HL-60/S4 treated with retinoic acid at 250 ng/mL for 4 days and 3 days (cell line): Measurements from ENCODE around the gene SAMD4B.
"Not testable (repeated sequence)": the region's sequence is repeated elsewhere in the genome, so short reads cannot be mapped to it uniquely, and the experiment has no call there.

Experiments
- in situ Hi-C: fragments of 300-500 bp; cut with MboI; formaldehyde crosslinking; loops from 2 replicates; pipeline ENCODE4 v1.7.0; 2022; ENCODE audit warnings: low sequenced_read_pairs

SAMD4B gene

DNA sequence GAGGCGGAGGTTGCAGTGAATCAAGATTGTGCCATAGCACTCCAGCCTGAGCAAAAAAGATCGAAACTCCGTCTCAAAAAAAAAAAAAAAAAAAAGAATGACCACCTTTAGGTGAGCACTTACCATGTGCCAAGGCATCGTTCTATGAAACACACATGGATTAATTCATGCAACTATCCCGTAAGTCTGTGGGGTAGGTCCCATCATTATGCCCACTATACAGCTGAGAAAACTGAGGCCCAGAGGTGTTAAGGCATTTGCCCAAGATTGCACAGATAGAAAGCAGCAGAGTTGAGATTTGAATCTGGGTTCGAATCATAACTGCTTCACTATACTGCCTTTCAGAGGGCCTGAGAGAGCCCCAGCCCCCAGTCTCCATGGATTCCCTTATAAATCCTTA, 8.7 kb upstream of the SAMD4B start:
- in situ Hi-C loops = no loop called here

DNA sequence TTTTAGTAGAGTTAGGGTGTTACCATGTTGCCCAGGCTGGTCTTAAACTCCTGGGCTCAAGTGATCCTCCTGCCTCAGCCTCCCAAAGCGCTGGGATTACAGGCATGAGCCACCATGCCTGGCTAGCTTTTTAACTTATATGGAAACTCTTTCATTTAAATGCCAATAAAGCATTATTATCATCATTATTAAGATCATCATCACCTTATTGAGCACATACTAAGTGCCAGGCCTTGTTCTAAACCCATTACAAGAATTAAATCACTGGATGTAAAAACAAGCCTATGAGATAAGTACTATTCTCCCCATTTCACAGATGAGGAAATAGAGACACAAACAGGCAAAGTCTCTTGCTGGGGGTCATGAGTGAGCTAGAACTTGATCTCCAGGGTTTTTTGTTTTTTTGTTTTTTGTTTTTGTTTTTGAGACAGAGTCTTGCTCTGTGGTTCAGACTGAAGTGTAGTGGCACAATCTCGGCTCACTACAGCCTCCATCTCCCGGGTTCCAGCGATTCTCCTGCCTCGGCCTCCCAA, 7.7 kb upstream of the SAMD4B start:
- in situ Hi-C loops = no loop called here

DNA sequence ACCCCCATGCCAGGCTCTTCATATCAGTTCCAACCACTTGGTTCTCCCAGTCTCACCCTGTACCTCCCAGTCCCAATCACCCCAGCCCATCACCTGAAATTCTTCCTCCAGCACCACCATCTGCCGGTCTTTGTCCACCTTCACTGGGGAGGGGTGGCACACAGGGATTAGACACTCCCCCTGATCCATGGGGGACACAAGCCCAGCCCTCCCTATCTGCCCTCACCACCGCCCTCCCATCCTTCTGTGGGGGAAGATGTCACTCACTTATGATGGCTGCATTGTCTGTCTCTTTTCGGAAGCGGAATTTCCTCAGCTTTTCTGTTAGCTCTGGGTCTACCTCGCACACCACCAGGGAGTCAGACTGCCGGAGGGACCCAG, 7.1 kb upstream of the SAMD4B start:
- in situ Hi-C loops = no loop called here

DNA sequence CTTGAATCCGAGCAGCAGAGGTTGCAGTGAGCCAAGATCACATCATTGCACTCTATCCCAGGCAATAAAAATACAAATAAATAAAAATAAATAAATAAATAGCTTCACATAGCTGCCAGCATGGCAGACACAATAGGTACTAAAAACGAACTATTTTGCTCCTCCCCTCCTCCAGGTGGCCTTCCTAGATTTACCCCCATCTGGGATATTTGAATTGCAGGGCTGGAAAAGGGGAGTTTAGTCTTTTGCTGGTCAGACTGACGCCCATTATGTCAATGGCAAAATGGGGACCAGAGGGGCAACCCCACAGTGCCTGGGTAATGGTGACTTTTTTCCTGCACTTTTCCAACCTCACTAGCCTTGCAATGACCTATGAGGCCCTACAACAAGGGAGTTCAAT, 5.7 kb upstream of the SAMD4B start:
- in situ Hi-C loops = no loop called here

DNA sequence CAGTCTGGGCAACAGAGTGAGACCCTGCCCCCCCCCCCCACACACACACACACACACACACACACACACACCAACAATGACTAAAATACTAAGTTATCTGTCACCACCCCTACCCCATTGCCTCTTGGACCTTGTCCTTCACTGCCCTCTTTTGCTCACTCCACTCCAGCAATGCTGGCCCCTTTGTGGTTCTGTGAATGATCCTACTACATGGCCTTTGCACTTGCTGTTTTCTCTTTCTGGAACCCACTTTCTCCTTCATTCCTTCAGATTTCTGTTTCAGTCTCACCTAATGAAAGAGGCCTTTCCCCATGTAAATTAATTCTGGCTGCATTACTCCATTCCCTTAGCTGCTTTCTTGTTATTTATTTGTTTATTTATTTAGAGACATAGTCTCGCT, 2.5 kb upstream of the SAMD4B start:
- in situ Hi-C loops = no loop called here

DNA sequence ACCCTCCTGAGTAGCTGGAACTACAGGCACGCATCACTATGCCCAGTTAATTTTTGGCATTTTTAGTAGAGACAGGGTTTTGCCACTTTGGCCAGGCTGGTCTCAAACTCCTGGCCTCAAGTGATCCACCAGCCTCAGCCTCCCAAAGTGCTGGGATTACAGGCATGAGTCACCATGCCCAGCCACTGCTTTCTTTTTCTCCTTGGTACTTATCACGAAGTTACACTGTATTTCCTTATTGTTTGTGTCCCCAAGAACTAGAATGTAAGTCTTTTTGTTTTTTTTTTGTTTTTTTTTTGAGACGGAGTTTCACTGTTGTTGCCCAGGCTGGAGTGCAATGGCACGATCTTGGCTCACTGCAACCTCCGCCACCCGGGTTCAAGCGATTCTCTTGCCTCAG, 2.1 kb upstream of the SAMD4B start:
- in situ Hi-C loops = not testable (repeated sequence)

DNA sequence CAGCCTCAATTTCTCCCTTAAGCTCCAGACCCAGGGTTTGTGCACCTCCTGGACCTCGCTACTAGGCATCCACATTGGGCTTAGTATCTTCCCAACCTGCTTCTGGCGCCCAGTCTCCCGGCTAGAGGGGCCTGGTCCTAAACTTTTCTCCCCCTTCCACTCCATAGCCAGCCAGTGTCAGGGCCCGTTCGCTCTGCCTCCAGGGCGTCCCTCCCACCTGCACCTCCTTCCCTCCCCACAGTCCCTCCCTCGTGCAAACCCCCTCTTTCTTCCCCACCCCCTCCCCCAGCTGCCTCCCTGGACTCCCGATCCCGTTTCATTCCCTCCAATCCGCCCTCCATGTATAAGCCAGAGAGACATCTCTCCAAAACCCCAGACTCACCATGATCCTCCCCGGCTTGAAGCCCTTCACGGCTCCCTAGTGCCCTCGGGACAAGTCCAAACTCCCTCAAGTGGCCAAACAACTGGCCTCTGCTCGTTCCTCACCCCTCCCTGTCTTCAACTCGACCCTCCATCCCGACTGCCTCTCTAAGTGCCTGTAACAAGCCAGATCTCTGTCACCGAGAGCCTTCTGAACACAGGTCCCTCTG, 997 bp upstream of the SAMD4B start:
- in situ Hi-C loops = no loop called here

DNA sequence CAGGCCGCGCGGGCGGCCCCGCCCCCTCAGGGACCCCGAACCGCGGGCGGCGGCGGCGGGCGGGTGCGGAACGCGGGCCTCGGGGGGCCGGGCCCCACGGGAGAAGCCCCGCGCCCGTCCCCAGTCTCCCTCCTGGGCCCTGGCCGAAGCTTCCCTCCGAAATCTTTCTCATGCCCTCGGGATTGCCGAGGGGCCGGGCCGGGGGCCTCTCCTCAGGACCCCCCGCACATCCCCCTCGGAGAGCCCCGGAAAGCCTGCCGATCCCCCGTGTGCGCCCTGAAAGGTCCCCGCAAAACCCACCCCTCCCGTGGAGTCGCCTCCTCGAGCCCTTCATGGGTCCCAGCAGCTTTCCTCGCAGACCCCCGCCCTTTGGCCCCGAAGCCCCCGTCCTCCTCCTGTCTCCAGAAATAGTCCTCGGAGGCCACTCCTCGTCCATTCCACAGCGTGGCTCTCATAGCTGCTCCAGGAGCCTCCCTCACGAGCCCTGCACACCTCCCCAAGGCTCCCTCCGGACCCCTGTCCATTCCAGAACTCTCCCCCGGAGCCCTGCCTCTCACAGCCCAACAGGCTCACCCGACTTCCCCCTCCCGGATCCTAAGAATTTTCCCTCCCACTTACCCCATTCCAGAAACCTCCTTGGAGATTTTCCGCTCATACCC, 555 bp downstream of the SAMD4B start:
- in situ Hi-C loops = no loop called here

DNA sequence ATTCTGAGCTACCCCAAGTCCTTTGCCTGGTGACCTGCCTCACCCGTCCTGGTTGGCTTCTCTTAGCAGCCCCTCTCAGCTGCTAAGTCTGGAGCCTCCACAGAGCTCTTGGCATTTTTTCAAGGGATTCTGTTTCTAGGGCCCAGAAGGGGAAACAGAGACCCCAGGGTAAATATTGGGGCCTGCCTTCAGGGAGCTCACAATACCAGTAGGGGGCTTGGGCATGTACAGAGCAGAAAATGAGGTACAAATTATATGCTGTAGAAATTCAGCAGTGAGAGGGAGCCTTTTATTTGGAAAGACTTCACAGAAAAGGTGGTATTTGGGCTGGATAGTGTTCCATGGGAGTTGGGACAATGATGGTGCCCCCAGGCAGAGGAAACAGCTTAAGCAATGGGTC, 3.7 kb downstream of the SAMD4B start:
- in situ Hi-C loops = no loop called here

DNA sequence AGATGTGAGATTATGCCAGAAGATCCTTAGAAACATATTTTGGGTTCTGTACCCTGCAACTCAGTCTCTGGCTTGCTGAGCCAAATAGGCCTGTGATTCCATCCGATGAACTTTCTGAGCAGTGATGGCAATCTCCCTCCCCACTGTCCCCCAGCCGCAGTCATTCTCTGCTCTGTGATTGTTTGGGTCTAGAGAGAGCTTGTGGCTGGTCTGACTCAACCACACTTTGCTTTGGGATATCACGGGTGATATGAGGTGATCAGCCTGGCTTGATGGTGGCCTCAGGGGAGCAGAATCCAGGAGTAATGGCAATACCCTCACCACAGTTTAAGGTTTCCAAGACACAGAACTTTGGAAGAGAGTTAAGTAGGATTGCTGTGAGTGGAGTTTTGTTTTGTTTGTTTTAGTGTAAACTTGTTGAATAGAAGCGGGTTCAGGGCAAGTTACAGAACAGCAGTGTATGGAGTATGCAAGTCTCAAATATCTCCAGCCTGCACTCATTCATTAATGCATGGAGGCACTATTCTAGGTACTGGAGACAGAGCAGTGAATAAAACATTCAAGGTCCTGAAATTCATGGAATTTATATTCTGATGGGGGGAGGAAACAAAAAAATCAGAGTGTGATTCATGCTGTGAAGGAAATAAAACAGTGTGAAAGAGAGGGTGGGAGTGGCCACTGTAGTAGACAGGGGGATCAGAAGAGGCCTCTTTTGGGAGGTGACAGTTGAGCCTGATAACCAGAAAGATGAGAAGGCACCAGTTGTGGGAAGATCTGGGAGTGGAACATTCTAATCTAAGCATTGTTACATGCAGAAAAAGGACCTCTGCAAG, 5.3 kb downstream of the SAMD4B start:
- in situ Hi-C loops = no loop called here

DNA sequence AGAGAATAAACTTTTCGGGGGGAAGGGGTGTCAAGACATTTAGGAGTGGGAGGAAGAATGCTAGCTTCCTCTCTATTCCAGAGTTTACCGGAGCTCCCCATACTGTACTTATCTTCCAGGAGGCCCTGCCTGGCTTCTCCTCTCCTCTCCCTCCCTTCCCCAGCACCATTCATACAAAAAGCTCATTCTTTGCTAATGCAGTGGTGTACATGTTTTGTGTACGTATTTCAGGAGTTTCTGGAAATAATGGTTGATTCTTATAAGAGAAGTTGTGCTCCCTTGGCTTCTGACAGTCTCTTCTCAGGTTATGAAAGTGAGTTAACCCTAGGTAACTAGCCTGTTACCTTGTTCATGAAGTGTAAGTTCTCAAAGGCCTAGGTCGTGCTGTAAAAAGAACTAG, 7.1 kb downstream of the SAMD4B start:
- in situ Hi-C loops = no loop called here

DNA sequence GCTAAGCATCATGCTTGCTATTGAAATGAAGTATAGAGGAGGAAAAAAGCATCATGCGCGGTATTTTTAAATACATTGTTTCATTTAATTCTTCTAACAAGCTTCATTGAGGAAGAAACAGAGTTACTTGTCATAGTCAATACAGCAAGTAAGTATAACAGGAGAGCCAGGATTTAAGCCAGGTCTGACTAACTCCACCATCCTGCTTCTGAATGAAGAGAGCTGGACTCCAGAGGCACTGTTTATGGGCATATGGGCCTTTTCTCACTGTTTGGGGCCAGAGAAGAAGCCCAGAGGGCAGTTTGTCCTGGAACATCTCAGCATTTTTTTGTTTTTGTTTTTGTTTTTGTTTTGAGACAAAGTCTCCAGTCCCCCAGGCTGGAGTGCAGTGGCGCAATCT, 7.9 kb downstream of the SAMD4B start:
- in situ Hi-C loops = no loop called here

DNA sequence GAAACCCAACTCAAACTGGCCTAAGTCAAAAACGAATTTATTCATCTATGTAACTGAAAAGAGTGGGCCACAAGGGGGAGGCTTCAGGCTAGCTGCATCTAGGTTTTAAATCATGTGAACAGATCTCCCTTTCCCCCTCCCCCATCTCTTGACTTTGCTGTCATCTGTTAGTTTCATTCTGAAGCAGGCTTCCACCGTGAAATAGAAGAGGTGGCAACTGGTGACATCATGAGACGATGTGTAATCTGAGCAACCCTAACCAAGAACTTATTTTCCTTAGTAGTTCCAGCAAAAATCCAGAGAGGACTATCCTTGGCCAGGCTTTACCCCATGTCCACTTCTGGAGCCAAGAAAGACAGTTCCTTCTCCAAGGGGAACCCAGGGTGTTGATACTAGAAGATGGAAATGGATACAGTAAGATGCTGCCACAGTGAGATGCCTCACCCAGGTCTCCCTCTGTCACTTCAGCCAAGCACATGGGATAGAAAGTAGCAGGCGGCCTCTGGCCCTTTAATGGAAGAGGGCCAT, 9.4 kb downstream of the SAMD4B start:
- in situ Hi-C loops = no loop called here

DNA sequence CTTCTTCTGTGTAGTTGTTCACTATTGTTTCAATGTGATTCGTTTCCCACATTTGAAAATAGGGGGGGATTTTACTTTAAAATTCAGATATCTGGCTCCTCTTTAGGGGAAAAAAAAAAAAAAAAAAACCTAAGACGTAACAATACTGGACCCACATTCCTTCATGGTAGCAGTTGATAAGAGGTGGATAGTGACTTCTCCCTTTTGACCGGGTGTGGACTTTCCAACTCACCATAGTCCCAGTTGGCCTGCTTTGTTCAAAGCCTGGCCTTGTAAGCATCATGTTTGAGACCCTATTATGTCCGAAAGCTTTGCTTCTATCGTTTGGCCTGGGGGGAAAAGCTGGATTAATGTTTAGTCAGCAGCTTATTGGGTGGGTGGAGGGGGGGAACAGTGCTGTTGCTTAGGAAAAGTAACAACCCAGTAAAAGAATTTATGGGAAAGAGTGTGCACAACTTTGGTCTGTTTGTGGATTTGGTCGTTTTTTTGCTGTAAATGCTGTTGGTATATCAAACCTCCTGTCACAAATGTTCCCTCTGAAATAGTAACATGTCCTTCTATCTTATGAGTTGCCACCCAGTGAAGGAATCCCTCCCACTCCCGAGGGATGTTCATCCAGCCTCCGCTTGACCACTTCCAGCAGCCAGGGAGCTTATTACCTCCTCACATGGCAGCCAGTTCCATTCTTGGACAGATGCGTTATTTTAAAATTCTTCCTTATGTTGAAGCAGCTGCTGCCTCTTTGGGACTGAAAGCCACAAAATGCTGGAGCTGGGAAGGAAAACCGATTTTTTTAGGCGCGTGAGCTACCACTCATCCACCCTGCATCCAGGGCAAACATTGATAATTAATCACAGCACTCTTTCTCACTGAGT, 10.4 kb downstream of the SAMD4B start:
- in situ Hi-C loops = no loop called here

DNA sequence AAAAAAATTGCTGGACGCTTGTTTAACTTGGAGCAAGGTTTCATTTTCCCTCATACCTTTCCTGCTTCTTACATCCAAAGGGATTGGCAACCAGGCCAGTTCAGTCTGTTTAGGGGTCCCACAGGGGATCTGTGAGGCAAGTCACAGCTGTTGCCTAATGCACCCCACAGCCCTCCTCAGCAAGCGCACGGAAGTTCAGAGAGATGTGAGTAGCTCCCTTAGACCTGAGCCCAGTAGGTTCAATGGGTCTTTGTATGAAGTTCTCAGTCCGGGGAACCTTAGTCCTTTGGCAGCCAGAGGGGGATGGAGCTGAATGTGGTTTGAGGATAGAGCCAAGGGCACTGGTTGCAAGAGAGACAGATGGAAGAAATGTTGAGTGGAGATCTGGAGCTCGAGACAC, 13.0 kb downstream of the SAMD4B start:
- in situ Hi-C loops = no loop called here

DNA sequence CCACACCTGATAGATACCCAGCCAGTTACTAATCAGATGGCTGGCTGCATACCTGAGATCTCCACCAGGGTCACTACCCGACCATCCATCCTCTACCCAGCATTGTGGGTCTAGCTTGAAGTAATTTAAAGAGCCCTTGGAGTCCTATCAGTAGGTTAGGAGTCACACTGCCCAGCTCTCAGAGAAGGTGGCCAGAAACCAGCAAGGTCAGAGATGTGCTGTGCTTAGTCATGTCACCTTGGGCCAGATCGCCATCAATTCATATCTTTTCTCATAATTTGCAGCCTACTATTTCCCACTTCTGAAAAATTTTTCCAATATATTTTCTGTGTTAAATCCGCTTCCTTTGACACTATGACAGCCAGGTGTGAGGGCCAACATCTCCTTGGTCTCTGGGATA, 13.9 kb downstream of the SAMD4B start:
- in situ Hi-C loops = no loop called here

DNA sequence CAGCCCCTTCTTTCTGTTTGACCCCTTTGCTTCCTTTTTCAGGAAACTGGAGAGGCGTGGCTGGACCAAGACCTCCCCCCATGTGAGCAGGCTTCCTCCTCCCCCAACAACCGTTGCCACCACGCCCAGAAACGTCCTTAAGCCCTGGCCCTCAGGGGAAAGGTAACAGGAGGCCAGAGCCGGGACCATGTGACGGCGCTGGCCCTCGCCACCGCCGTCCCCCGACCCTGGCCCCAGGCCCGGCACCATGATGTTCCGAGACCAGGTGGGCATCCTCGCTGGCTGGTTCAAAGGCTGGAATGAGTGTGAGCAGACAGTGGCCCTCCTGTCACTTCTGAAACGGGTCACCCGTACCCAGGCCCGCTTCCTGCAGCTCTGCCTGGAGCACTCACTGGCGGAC, 14.4 kb downstream of the SAMD4B start:
- in situ Hi-C loops = no loop called here

DNA sequence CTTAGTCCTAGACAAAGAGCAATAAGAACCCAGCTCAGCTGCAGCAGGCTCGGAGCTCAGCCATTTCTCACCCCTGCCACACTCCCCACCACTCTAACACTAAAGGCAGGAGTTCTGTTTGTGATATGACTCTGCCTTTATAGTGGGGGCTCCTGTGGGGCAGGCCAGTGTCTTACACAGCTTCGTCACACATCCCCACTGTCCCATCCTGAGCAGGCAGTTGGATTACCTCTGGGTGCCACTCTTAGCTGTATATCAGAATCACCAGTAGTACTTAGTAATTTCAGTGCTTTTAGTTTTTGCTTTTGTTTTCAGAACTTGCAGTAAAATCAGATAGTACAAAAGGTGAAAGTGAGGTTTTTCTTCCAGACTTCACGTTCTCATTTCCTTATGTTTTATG, 16.8 kb downstream of the SAMD4B start:
- in situ Hi-C loops = no loop called here

DNA sequence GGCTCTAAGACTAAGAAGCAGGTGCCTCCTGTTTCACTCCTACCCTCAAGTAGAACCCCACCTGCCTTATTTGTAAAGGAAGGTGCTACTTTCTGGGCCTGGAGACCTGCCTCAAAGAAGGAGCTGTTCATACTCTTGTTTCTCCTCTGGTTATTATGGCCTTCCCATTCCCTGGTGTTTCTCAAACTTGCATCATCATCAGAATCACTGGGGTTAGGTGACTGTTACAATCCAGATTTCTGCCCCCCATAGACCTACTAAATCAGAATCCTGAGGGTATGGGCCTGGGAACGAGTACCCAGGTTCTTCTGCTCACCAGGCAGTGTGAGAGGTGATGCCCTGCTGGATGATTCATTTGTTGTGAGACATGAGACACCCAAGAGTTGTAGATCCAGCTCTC, 18.4 kb downstream of the SAMD4B start:
- in situ Hi-C loops = no loop called here

DNA sequence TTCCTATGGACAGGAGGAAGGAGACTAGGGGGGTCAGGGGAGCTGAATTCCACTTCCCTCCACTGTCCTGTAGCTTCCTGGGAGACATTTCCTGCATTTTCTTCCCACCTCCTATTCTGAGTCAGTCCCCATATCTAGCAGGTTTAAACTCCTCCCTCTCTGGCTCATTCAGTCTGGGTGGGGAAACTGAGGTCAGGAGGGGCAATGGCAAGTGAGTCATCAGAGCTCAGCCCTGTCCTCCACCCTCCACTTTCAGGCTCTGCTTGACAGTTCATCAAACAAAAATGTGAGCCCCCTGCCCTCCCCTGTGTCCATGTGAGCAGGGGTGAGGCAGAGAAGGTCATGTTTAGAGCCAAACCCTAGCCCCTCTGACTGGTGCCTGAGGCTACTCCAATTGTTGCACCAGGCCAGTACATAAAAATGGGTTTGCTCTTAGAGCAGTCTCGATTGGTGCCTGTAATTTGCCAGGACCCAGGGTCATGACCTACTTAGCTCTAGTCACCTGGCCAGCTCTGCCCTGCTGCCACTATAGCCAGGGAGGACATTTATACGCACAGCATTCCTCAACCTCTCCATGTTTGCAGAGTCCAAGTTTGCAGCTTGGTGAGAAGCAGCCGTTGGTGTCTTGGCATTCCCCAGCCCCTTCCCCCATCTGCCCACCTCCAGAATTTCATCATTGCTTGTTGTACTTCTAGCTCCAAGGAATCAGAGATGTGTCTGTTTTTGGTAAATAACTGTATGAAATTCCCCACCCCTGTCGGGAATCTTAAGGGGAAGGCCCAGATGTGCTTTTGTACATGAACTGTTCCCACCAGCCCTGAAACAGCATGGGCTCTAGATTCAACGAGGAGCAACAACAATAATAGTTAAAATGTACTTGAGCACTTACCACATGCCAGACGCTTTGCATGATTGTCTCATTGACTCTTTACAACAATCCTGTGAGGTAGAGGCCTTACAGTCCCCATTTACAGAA, 20.7 kb downstream of the SAMD4B start:
- in situ Hi-C loops = no loop called here
